NCI-H146 (cell line): ENCODE measurements around the gene SAMD14.
"Not testable (repeated sequence)": the region's sequence is repeated elsewhere in the genome, so short reads cannot be mapped to it uniquely, and the experiment has no call there.

ENCODE experiments used
- DNase-seq: peaks from one replicate; lab custom pipeline; 2025; lab: John Stamatoyannopoulos, UW

Gene SAMD14

GRCh38 chr17:50074227-50074626 is 55.7 kb downstream of the SAMD14 start:
- DNase-seq, result no peak

DNA sequence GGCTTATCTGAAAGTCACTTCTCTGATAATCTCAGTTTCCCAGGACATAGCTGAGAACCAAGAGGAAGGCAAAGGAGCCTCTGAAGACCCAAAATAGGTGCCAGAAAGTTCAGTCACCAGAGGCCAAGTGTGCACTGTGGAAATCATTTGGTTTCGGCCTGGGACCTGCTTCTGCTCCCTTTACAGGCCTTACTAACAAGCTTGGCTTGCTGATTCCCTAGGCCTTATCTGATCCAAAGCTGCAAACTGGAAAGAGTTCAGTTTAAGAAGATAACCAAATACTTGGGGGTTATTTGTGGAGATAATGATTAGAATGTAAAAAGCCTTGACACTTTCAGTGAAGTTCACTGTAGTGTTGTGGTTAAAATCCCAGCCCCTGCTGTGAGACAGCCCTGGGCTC is 57.0 kb downstream of the SAMD14 start:
- DNase-seq, result no peak

- DNase-seq, result no peak
Measured at GRCh38 chr17:50072130-50072529, 57.8 kb downstream of the SAMD14 start.

- DNase-seq, result no peak
Measured at GRCh38 chr17:50071692-50072091, 58.3 kb downstream of the SAMD14 start.

DNA sequence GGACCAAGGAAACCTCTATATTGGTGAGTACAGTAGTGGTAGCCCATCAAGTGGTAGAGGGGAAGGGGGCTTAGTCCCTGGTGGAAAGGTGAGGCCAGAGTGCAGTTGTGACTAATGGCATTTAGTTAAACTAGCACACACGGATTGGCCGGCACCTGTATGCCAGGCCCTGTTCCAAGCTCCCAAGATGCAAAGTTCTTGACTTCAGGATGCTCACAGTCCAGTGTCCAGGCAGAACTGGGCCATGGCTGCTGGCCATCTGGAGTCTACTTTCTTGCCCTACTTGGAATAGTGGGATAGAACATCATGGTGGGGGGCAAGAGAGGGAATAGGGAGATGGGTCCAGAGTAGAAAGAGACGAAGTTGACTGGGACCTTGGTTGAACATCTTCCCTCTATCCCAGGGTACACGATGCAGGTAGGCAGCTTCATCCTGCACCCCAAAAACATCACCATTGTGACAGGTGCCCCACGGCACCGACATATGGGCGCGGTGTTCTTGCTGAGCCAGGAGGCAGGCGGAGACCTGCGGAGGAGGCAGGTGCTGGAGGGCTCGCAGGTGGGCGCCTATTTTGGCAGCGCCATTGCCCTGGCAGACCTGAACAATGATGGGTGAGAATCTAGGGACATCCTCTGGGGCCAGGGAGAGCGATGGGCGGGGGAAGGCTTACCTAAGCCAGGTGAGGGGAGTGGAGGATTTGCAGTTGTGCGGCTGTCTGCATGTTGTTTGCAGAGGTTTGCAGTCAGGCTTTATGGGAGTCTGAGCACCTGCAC is 58.9 kb downstream of the SAMD14 start:
- DNase-seq, result no peak

DNA sequence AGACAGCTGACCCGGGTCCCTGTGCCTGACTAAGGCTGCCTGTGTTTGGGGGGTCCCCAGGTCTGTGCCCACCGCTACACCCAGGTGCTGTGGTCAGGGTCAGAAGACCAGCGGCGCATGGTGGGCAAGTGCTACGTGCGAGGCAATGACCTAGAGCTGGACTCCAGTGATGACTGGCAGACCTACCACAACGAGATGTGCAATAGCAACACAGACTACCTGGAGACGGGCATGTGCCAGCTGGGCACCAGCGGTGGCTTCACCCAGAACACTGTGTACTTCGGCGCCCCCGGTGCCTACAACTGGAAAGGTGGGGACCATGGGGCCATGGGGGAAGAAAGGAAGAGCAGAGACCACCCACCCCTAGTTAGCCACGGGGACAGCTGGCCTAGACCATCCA is 62.0 kb downstream of the SAMD14 start:
- no peak for DNase-seq

GRCh38 chr17:50066995-50067394 is 63.0 kb downstream of the SAMD14 start:
- no peak for DNase-seq

GRCh38 chr17:50065056-50065455 is 64.9 kb downstream of the SAMD14 start:
- DNase-seq, result no peak

DNA sequence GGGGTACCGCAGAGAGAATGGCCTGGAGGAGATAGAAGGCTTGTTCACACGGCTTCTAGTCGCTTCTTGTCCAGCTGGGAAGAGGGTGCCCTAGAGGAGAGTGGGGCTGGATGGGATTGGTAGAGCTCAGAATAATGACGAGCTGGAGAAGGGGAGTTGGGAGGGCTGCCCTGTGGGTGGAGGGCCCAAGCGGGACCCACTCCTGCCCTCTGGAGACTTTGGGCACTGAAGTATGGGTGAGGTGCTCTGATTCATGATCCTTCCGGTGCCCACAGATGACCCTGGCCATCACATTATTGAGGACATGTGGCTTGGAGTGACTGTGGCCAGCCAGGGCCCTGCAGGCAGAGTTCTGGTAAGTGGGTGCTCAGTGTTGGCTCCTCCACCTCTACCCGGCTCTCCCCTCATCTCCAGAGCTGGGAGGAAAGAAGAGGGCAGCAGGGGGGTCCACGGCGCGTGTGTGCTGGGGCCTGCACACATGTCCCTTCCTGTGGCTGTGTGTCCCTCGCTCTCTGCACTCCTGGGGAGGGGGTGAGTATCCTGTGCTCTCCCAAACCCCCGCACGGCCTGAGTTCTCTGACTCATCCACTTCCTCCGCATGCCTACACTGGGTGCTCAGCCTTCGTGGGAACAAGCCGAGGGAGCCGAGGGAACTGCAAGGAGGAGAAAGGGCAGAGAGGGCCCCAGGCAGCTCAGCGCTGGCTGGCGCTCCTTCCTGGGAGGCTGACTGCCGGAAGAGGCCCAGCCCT is 65.5 kb downstream of the SAMD14 start:
- DNase-seq, result no peak

DNA sequence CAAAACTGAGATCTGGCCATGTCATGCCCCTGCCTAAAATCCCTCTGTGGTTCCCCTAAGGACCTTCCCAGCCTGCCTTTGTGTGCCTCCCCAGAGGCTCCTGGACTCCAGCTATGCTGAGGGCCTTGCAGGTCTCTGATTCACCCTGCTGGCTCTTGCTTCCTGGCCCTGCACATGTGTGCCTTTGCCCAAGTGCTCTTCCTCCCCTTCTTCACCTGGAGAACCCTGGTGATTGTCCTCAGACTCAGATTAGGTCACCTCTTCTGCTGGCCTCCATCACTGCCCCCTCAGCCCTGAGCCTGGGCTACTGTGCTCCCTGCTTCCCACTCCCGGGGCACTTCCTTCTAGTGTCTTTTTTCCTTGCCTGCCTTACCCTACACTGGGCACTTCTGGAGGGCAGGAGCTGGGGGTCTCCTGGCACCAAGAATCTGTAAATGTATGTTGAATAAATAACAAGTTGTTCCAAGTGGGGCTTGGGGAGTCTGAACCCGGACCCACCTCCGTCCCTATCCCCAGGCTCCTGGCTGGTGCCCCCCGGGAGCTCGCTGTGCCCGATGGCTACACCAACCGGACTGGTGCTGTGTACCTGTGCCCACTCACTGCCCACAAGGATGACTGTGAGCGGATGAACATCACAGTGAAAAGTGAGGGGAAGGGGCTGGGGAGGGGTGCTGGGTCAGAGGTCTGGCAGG is 66.3 kb downstream of the SAMD14 start:
- no peak for DNase-seq

DNA sequence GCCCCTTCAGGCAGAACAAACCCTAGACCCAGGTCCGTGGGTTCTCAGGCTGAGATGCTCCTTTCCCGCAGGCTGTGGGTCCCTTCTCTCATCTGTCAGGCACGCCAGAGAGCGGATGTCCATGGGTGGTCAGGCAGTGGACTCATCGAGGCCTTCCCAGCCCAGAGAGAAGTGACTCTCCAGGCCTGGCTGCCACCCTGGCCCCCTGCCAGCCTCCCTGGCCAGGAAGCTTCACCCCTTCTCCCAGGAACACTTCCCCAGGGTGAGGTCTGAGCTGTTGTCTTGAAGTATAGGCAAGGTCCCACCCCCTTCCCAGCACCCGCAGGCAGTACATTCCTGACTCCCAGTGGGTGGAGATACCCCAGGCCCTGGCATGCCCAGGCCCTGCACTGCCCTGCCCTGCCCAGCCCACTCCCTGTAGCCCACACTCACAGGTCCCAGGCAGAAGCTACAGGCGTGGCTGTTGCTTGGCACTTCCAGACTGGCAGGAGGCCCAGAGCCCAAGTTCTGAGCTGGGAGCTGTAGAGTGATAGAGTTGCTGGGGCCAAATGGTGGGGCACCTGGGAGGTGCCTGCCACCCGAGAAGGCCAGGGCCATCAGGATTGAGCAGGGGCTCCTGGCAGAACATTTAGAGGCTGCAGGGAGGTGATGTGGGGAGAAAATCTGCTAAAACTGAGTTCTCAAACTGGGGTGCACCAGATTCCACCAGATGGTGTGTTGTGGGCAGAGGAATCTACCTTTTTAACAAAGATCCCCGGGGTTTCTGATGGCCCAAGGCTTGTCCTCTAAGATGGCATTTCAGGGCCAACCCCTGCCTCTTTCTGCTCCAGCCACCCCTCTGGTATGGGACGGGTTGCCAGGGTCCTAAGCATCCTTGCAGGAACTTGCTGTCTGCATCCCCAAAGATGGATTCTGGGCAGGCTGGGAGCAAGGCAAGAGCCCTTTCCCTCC is 67.4 kb downstream of the SAMD14 start:
- no peak for DNase-seq

- not testable (repeated sequence) for DNase-seq
Measured at GRCh38 chr17:50061713-50062045, 68.3 kb downstream of the SAMD14 start.

DNA sequence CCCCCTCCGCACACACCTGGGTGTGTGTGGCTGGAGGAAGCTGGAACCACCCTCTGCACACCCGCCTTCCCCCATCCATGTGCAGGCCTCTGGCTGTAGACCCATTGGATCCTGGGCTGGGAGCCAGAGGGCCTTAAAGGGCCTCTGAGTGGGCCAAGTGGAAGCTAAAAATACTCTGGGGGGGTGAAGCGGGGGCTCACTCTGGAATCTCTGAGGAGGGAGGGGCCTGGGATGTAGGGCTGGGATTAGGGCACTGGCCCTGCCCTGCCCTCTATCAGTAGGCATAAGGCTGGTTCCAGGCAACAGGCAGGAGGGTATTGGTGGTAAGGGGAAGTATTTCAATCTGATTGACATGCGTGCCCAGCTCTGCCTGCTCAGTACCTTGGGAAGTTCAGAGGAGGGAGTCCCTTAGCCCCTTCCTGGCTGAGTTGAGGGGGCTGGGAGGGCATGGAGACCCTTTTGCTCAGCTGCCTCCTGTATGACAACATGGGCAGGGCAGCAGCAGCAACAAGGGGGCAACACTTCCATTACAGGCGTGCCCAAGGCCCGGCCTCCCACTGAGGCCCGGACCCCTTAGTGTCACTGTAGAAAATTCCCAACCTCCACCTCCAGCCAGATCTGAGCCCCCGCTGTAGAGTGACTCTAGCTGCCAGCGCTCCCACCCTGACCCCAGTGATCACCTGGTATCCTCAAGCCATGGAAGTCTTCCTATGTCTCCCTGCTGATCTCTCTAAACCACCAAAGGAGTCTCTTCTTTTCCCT is 68.8 kb downstream of the SAMD14 start:
- no peak for DNase-seq
